Placental pericyte (primary cell): Measurements from ENCODE around the gene PALM2AKAP2. TPM values are rescaled to one million over a fixed set of nuclear protein-coding genes. Genes with fewer than 3 reads are reported as not detected.

Experiments
- total RNA-seq: library from RNA; depleted of rRNA; stranded (reverse); fragments of >200 nt; gene quantifications from 2 replicates; pipeline ENCODE4 v1.2.3, GENCODE V29; 2012

Gene PALM2AKAP2
- total RNA-seq = 25.8 and 66.4 TPM in 2 replicates

GRCh38 chr9:109779711-109780452 lies at the start of gene PALM2AKAP2:
Gene PALM2AKAP2, plus strand, starts transcription at chr9:109780198. Its CDS starts 291 bp downstream, at chr9:109780489.

